Psoas muscle (tissue), 8 donors: ENCODE data around the gene PLCG2. TPM values are rescaled to one million over a fixed set of nuclear protein-coding genes. Genes with fewer than 3 reads are reported as not detected.
A peak's percentile ranks its signal among the peaks of the same experiment; 100 is the strongest.

Experiments used
- ATAC-seq, 4 donors: fragments of 200-7000 bp; cut with Tn5 transposase; one replicate each; pipeline ENCODE4 v1.9.1; 2020; ENCODE audit warnings: moderate library complexity in 3 of 4, mild to moderate bottlenecking in 2 of 4
- DNase-seq, 2 donors: peaks; one replicate each; pipeline ENCODE4 v3.0.0-alpha.2; 2020
- H3K27ac ChIP-seq: fragments of 200-600 bp; one replicate; pipeline ENCODE4 v1.8.0; 2022
- H3K27me3 ChIP-seq, 3 donors: fragments of 200-600 bp in 1 of 3; one replicate each; pipeline versions ENCODE4 v1.6.1 to v1.8.0; 2013 to 2022; ENCODE audit warnings: low read length in 2 of 3, mild to moderate bottlenecking in 2 of 3, moderate library complexity in 1 of 3; ENCODE audit not compliant: insufficient read depth in 3 of 3
- H3K36me3 ChIP-seq, 2 donors: fragments of 200-600 bp in 1 of 2; one replicate each; pipeline versions ENCODE4 v1.6.1 to v1.8.0; 2013 to 2022; ENCODE audit warnings: low read depth in 1 of 2, mild to moderate bottlenecking in 1 of 2, moderate library complexity in 1 of 2; ENCODE audit not compliant: insufficient read depth in 1 of 2
- H3K4me1 ChIP-seq: fragments of 200-600 bp; one replicate; pipeline ENCODE4 v1.8.0; 2022
- H3K4me3 ChIP-seq: fragments of 200-600 bp; one replicate; pipeline ENCODE4 v1.8.0; 2022; ENCODE audit warnings: mild to moderate bottlenecking
- H3K9me3 ChIP-seq: fragments of 200-600 bp; one replicate; pipeline ENCODE4 v1.8.0; 2022
- CTCF ChIP-seq: fragments of 200-600 bp; IDR thresholded peaks from one replicate; pipeline ENCODE4 v1.8.0; 2022; ENCODE audit warnings: antibody characterized with exemption
- WGBS, 3 donors: extraction: QIAGEN DNeasy Blood & Tissue Kit; methylation state at CpG; one replicate each; pipeline versions ENCODE4 v1.1.6 to v1.1.7; 2013; 5-methylcytosine and 5-hydroxymethylcytosine counted together
- intact Hi-C, 2 donors: fragments of 100-400 bp; cut with DNase I; formaldehyde crosslinking; loops; one replicate each; pipeline versions ENCODE4 v1.11.0 to v1.14.2; 2022
- polyA plus RNA-seq, 3 donors: library from polyadenylated mRNA; stranded (reverse); fragments of 200-250 nt; gene quantifications; one replicate each; pipeline ENCODE4 v1.2.3, GENCODE V29; 2013
- total RNA-seq, 4 donors: library from RNA; stranded (reverse); fragmentation: NEBNext Ultra II Directional in 2 of 4; extraction: Animal tissue kit (Norgen Biotek cat#: 25700) in 2 of 4; gene quantifications; one replicate each; pipeline versions ENCODE4 v1.2.1 to v1.2.4, GENCODE V29; 2021 to 2023
- donor health status: healthy with polysubstance abuse.
- donor health status: DM: no; HTN: no; CAD: no; lungs with moderate emphysema.
- donor health status: Bipolar disorder and iron deficiency.
- donor health status: healthy.
- donor health status: DM: yes; HTN: yes; CAD: no.
- donor health status: DM: no; HTN: no; CAD: no.
- donor health status: DM: no; HTN: no; CAD: no.
- donor health status: DM: yes; HTN: yes; CAD: no.

The PLCG2 gene
- total and polyA plus RNA-seq, 7 donors = 0.96 to 4.8 (median 2.5) TPM

DNA sequence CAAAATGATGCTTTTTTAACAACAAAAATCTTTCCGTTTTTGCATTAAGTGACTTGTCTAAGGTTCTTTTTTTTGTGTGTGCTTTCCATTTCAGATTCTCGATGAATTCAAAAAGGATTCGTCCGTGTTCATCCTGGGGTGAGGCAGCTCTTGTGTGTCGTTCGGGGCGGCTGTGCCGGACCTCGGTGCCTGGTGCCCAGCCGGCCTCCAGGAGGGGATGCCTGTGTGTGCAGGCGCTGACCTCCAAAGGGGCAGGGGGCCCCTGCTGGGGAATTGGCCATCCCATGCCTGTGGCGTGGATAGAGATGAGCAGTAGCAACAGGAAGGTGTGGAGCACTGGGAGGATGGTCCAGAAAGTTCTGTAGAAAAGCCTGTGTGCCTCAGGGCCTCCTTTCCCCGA, 101.7 kb downstream of the PLCG2 start:
- WGBS, 3 donors = 75 to 79% (median 76%) methylated on average over 13 of the region's 13 CpGs
- peaks cover 0 to 2% (median 0%) of the 10 kb centered on the region in 3 donors for H3K27me3 ChIP-seq
- no peak overlapping the region for H3K4me3 ChIP-seq
- H3K27ac ChIP-seq = no peak overlapping the region
- no peaks in the 10 kb centered on the region for H3K36me3 ChIP-seq
- intact Hi-C loops = no loop called here
- ATAC-seq (no peak), DNase-seq (no peak)
- H3K4me1 ChIP-seq = no peaks in the 10 kb centered on the region
- no peaks in the 10 kb centered on the region for H3K9me3 ChIP-seq
- TF ChIP-seq CTCF = no peak

- no peaks in the 10 kb centered on the region for H3K36me3 ChIP-seq
- no peaks in the 10 kb centered on the region for H3K9me3 ChIP-seq
- 90 to 95% (median 90%) methylated on average over 2 of the region's 2 CpGs for WGBS, 3 donors
- ATAC-seq (no peak), DNase-seq (no peak)
- intact Hi-C loops = no loop called here
- no peak overlapping the region for H3K4me3 ChIP-seq
- no peaks in the 10 kb centered on the region for H3K4me1 ChIP-seq
- peaks cover 0 to 2% (median 0%) of the 10 kb centered on the region in 3 donors for H3K27me3 ChIP-seq
- TF ChIP-seq CTCF = no peak
- H3K27ac ChIP-seq = no peak overlapping the region
These were observed 102.1 kb downstream of the PLCG2 start for GRCh38 chr16:81881228-81881627.

DNA sequence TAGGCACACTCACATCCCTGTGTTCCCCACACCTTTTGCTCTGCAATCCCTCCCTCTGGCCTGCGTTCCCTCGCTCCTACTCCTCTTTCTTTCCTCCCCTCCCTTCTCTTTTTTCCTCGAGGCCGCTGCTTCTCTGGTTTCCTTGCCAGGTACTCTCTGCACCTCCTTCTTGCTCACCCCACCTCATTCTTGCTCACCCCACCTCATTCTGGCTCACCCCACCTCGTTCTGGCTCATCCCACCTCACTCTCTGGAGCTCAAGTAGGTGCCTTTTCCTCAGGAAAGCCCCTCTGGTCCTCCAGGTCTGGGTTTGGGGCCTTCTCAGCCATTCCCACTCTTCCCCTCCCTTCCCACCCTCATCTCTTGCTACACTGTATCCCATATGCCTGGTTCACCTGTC, 103.5 kb downstream of the PLCG2 start:
- H3K27me3 ChIP-seq = peaks cover 0 to 2% (median 0%) of the 10 kb centered on the region in 3 donors
- H3K27ac ChIP-seq = no peak overlapping the region
- no peak for DNase-seq
- H3K36me3 ChIP-seq = no peaks in the 10 kb centered on the region
- H3K9me3 ChIP-seq = no peaks in the 10 kb centered on the region
- no peak for ATAC-seq
- 68 to 73% (median 72%) methylated on average over 5 of the region's 5 CpGs for WGBS, 3 donors
- intact Hi-C loops = no loop called here
- H3K4me1 ChIP-seq = no peaks in the 10 kb centered on the region
- H3K4me3 ChIP-seq = no peak overlapping the region
- TF ChIP-seq CTCF = no peak

DNA sequence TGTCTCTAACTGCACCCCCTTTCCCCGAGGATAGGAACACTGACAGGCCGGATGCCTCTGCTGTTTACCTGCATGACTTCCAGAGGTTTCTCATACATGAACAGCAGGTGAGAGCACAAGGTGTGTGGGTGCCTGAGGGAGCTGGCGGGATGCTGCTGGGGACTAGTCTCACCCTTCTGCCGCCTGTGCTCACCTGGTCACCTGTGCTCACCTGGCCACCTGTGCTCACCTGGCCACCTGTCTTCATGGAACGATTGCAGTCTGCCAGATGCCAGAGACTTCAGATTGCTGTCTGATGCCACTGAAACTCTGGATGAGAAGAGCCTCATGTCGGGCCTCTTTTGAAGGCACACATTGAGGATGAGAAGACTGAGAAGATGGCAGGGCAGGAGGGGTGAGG, 104.1 kb downstream of the PLCG2 start:
- TF ChIP-seq CTCF = no peak

DNA sequence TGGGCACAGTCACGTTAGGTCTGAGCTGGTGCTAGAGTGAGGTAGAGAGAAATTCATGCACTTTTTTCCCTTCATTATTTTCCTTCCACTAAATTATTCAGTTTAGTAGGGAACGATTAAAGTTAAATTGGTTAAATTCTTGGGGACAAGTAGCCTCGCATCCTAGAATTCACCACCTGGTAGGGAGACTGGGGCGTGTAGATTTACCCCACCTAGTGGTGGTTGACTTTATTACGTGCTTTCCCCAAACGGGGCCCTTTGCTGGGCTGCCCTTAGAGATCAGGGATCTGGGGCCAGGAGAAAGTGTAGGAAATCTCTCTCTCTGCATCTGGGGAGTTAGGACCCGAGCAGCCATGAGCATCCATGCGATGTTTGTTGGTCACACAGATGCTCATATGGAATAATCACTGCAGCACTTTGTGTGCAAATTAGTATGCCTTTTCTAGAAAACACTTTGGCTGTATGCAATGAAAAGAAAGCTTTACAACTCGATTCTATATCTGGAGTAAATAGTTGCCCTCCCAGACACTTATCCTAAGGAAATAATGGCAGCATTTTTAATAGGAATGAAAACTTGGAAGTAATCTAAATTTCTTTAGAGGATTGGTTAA, 107.0 kb downstream of the PLCG2 start:
- no peak for ATAC-seq
- intact Hi-C loops = no loop called here

More for the DNA sequence above, 104.1 kb downstream of the PLCG2 start:
- H3K4me1 ChIP-seq = no peaks in the 10 kb centered on the region
- 89 to 94% (median 91%) methylated on average over 6 of the region's 6 CpGs for WGBS, 3 donors
- H3K27ac ChIP-seq = no peak overlapping the region
- DNase-seq (no peak), ATAC-seq (no peak)
- H3K4me3 ChIP-seq = no peak overlapping the region
- no peaks in the 10 kb centered on the region for H3K9me3 ChIP-seq
- intact Hi-C loops = no loop called here
- H3K36me3 ChIP-seq = no peaks in the 10 kb centered on the region
- H3K27me3 ChIP-seq = peaks cover 0 to 2% (median 0%) of the 10 kb centered on the region in 3 donors

More for the DNA sequence above, 107.0 kb downstream of the PLCG2 start:
- 34 to 39% (median 35%) methylated on average over 9 of the region's 9 CpGs for WGBS, 3 donors
- no peaks in the 10 kb centered on the region for H3K36me3 ChIP-seq
- no peaks in the 10 kb centered on the region for H3K9me3 ChIP-seq
- no peak overlapping the region for H3K4me3 ChIP-seq
- no peaks in the 10 kb centered on the region for H3K4me1 ChIP-seq
- no peak overlapping the region for H3K27ac ChIP-seq
- TF ChIP-seq CTCF = peak; percentile 40
- H3K27me3 ChIP-seq = no peaks in the 10 kb centered on the region
- DNase-seq = no peak
